Brain pericyte (primary cell): Measurements from ENCODE around the gene C10orf105.

Experiments
- DNase-seq: peaks from one replicate; pipeline ENCODE4 v3.0.0-alpha.2; 2012; ENCODE audit warnings: low read depth, low spot score

The C10orf105 gene

DNA sequence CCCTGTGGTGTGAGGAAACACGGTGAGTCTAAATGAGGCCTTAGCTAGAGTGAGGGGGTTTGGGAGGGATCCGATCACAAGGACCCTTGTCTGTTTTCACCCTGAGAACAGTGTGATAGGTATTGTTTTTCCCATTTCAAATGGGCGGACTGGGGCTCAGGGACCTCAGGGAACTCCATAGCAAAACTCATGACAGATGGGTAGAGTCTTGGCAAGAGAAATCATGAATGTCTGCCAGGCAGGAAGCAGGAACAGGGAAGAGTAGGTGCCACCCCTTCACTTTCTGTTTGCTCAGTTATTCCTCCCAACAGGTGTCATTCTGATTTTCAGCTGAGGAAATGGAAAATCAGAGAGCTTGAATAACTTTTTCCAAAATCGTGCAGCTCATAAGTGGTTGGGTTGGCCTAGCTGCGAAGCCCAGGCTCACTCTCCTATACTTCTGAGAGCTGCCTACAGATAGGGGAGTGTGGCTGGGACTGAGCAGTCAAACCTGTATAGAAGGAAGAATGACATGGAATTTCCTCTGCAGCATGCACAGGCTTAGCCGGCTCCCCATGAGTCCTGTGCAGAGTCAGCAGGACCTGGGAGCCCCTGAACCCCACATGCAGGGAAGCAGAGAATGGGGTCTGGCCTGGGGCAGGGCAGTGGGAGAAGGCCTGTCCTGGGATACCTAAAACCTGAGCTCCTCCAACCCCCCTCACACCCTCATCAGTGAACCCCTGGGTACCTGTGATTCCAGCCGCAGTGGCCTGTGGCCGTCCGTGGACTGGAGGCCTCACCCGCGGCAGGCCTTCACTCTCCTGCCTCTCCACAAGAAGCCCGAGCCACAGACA, 17.6 kb upstream of the C10orf105 start:
- no peak for DNase-seq

DNA sequence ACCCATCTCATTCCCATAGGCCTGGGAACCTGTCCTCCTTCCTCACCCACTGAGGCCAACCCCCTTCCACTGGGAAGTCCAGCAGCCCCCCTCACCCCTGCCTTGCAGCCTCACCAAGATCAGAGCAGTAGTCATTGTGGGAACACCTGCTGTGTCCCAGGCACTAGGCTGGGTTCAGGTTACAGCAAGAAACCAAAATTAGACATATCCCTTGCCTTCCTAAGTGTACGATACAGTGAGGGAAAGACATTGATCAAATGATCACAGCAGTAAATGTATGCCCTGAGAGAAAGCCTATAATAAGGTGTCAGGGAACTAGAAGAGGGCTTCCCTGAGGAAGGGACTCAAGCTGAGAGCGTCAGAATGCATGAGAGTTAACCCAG, 17.0 kb upstream of the C10orf105 start:
- no peak for DNase-seq

DNA sequence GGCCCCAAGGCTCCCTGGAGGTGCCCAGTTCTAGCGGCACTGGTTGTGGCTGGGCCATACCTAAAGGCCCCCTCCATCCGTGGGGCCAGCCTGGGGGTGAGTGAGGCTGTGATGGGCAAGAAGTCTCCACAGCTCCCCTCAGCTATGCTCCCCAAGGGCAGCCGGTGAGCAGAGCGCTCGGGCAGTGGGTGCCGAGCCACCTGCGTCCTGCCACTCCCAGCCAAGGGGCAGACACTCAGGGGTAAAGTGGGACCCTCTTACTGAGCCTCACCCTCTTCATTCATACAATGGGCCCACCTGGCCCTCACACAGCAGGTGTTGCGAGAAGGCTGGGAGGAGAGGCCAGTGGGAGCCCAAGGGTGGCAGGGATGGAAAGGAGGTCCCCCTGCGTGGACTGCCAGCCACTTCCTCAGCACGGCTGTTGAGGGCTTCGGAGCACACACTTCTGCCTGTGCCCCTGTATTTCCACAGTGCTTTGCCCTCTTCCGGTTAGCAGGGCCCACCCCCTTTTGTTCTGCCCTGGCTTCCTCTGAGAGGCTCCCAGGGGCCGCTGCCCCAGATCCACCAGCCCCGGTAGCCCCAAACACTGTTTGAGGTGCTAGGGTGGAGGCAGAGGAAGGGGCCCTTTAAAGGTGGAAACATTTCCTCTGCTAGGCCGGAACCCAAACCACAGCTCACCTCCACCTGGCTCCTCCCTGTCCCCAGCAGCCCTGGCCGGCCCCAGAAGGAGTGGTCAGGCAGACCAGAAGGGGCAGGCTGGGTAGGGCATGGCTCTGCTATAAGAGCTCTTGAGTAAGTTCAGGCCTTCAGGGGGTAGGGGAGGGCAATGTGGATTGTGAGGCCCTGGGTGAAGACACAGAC, 16.4 kb upstream of the C10orf105 start:
- DNase-seq, result no peak

DNA sequence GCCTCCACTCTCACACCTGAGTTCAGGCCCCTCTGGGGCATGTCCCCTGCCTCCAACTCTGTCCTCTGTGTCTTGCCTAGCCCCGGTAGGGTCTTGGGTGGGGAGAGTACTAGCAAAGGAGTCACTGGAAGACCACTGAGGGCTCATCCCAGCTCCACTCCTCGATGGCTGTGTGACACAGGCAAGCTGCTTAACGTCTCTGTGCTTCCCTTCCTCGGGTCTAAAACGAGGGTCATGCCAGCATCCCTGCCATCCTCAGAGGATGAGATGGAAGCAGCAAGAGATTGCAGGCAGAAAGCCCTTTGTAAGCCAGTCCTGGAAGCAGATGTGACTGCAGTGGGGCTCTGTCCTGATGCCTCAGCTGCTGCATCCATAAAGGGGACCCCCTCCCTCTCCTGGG, 15.2 kb upstream of the C10orf105 start:
- DNase-seq, result no peak

DNA sequence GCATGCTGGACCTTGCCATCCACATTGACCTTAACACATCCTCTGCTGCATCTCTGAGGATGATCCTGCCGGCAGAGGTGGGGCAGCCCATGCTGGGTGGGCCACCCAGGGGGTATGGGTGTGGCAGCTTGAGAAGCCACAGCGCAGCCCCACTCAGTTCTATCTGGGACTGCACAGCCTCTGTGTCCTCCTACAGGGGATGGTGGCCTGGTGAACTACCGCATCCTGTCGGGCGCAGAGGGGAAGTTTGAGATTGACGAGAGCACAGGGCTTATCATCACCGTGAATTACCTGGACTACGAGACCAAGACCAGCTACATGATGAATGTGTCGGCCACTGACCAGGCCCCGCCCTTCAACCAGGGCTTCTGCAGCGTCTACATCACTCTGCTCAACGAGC, 12.2 kb upstream of the C10orf105 start:
- DNase-seq, result no peak

DNA sequence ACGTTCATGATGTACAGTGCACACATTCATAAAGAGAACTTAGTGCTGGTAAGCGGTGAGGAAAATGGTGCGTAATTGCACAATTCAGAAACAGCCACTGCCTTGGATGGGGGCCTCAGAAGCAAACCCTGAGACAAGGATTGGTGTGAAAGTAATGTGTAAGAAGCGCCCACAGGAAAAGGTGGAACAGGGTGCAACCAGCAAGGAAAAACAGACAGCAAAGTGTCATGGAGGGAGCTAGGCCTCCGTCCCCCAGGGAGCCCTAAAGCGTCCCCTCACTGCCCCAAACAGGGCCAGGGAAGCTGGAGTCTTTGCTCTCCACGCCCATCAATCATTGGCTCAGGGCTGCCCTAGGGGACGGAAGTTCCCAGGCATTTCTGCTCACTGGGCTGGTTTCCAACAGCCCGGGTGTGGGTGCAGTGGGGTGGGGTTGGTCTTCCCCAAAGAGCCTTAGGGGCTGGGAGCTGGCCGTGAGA, 9.6 kb upstream of the C10orf105 start:
- DNase-seq, result no peak

DNA sequence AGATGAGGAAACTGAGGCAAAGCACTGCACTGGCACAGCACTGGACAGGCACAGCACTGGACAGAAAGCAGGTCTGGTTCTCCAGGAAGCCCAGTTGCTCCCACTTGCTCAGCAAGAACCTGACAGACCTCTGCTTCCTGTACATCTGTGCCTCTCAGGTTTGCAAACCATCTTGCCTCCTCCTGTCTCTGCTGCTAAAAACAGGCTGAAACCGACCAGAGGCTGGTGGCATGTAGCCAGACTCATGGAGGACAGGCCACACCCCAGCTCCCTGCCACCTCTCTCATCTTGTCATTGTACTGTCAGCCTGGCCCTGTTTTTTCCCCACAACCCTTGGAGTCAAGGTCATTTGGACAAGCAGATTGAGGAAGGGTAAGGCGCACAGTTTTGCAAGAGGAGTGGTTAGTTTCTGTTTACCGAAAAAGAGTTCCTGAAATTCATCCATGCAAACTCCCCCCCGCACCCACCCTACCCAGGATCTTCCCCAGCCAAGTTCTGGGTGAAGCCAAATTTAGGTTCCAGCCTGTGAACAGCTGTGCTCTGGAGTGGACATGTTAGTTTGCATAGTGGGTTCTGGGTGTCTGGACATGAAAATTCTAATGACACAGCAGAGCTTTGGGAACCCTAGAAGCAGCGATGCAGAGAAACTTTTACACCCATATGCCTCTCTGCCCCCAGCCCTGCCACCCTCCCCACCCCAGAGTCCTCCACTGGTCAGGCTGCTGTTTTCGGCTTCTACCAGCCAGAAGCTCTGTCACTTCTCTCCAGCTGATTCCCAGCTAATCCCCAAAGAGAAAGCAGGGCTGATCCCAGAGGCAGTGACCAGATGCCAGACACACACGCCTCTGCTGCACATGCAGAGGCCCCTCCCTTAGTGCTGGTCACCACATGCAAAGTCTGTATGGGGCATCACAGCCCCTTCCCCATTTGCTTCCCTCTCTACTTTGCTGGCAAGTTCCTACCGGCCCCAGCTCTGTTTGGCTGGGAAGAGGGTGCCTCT, 8.5 kb upstream of the C10orf105 start:
- no peak for DNase-seq

DNA sequence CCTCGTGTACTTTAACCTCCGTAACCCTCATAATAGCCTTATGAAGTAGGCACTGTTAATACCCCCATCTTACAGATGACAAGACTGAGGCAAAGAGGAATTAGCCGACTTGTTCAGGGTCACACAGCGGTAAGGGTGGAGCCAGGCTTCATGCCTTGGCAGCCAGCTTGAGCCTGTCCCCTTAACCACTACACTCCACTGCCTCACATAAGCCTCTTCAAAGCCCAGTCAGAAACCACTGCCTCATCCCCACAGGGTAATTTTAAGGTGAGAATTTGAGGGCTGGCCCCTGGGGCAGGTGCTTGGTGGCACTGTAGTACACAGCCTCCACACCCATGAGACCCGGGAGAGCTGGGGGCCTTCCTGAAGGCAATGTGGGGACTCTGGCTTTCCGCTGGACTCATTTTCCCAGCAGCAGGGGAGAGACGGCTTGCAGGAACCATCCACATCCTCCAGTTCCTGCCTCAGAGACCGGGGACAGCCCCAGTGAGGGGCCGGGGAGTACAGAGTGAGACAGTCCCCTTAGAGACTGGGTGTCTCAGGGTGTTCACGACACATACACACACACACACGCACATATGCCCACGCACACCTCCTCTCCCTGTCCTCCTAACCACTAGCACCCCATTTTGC, 7.6 kb upstream of the C10orf105 start:
- no peak for DNase-seq

DNA sequence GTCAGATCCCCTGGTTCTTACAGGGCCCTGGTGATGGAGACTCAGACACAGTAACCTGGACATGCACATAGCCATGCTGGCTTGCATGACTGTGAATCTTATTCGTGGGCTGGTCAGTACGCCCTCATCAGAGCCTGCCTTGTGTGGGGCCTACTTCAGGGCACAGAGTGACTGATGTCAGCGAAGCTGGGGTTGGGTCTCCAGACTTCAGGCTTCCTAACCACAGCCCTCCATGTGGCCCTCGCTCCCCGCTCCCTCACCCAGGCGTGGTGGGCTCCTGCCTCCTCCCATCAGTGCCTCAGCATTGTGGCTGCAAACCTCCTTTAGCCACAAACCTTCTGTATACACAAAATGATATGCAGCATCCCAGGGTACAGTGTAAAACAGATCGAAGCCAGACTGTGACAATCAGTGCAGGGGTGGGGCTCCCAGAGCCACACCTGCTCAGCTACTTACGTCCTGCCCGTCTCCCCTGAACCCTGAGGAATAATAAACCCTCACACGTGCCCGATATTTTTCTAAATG, 7.1 kb upstream of the C10orf105 start:
- no peak for DNase-seq

DNA sequence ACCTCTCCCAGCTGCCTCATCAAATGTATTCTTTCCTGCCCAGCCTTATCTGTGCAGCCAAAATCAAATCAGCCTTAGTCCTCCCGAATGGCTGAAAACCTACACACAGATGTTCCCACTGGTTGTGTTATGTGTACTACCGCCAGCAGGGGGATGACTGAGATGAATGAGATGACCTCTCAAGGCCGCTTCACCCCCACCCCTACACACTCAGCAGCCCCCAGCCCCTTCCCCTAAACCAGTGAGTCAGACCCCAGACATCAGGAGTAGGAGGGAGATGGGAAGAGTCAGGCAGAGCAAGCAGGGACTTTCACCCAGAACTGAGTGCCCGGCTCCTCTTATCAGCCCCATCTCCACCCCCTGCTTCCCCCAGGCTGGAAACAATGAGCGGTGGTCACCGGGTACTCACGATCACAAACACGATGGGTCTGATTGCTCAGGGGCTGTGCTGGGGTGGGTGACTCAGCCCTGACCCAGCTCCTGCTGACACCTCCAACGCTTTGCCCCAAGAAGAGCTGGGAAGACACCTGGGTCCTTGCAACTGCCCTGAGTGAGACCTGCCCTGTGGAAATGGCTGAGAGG, 6.5 kb upstream of the C10orf105 start:
- DNase-seq, result no peak

DNA sequence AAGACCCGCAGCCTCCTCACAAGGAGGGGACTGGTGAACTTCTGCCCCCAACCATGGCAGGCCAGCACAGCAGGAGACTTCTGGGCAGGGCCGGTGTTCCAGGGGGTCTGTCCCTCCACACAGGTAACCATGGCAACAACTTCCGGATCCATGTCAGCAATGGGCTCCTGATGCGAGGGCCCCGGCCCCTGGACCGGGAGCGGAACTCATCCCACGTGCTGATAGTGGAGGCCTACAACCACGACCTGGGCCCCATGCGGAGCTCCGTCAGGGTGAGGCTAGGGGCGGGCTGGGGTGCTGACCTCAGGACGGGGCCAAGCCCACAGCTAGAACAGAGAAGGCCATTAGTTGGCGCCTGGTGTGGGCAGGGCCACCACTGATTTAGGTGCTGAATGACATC, 5.7 kb upstream of the C10orf105 start:
- no peak for DNase-seq

DNA sequence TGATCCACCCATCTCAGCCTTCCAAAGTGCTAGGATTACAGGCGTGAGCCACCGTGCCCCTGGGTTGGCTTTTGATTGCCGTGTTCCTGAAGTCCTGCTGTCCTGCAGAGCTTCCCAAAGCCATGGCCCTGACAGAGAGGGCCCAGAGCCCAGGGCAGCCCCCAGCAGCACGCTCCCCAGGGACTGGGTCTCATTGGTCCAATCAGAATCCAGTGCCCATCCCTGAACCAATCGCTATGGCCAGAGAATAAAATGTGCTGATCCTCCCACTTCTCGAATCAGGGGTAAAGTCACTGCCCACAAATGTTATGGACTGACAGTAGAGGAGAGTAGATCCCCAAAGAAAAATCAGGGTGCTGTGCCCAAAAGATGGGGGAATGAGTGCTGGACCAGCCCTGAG, 5.0 kb upstream of the C10orf105 start:
- DNase-seq, result no peak

DNA sequence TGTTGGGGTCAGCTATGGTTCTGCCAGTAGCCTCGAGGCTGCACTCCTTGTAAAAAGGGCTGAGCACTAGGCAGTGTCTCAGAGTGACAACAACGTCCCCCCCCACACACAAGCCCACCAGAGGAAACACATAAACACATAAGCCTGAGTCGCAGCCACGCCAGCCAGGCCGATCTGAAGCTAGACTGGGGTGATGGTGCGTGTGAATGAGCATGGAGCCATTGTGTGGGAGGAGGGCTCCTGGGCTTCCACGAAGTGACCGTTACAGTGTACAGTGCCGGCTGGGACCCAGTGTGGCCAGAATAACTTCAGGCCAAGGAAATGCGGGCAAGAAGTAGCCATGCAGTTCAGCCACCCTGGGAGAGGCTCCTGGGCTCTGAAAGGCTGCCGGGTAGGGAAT, 3.7 kb upstream of the C10orf105 start:
- no peak for DNase-seq

DNA sequence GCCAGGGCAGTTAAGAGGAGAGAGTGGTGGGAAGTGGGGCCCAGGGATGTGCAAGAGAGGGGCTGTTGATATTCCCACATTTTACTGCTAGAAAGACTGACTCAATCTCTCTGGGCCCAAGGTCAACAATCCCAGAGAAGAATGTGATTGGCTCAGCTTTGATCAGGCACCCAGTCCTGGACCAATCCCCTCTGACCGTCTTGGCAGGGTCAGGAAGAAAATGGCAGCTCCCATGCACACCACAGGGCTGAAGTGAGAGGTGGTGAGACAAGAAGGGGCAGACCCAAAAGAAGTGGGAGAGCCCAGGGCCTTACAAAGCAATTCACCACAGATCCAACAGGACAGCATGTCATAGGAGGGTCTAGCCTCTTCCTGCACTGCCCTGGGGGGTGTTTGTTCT, 3.3 kb upstream of the C10orf105 start:
- DNase-seq, result no peak

DNA sequence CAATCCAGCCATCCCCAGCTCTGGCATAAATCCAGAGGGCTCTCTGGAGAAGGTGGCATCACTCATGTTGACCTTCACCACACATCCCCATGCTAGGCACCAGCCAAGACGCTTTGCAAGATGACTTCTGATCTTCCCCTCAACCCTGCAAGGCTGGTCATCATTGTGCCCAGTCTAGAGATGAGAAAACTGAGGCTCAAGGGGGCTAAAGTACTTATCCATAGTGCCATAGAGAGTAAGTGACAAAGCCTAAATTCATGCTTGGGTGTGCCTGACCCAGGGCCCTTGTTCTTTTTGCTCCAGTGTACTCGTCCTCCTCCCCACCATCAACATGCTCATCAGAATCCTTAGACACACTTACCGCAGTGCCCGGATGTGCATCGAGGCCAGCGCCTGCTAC, 1.7 kb upstream of the C10orf105 start:
- no peak for DNase-seq

DNA sequence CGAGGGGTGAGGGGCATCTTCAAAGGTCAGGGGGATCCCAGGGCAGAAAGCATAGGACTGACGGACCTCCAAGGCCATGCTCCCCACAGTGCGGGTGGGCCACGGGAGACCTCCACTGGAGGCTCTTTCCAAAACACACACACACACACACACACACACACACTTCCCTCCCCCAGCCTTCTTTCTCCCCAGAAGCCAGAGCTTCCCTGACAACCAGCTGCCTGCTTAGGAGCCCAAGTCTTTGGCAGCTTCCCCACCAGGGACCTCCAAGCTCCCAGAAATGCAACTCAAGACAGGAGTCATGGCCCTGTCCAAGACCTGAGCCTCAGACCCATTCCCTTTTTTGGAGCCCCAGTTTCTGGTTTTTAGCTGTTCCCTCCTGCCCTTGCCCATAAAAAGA, 710 bp upstream of the C10orf105 start:
- DNase-seq, result no peak

DNA sequence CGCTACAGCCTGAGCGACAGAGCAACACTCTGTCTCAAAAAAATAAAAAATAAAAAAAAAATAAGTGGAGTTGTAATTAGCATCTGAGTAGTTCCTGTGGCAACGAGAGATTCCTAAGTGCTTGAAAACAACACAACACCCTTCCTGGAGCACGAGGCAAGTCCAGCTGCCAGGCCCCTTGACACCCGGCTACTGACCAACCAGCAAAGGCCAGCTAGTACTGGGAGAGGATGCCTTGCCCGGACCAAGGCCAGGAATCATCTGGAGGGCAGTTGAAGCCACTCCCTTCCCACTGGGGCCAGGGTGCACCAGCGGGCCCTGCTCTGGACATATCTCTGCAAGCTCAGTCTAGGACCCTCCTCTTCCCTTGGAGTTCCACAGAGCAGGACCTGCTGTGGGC, 536 bp downstream of the C10orf105 start:
- DNase-seq, result no peak

DNA sequence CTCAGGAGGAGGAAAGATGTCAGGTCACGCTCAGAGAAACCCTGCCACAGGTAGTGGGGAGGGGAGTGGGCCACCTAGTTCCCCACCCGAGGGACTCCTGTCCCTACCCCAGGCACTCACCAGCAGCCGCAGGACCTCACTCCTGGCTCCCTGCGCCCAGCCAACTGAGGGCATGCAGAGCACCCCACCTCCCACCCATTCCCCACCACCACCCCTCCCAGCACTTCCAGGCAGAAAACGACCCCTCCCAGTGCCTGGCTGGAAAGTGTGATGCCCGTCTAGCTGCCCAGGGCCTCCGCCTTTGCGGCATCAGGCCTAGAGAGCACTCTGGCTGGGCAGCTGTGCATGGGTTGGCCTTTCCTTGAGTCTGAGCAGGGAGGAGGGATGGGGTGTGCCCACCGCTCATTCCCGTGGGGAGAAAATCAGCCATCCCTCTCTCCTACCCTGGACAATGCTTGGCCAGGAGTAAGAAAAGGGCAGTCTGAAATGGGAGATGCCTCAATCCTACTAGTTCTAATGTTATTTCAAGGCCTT, 1.3 kb downstream of the C10orf105 start:
- no peak for DNase-seq

DNA sequence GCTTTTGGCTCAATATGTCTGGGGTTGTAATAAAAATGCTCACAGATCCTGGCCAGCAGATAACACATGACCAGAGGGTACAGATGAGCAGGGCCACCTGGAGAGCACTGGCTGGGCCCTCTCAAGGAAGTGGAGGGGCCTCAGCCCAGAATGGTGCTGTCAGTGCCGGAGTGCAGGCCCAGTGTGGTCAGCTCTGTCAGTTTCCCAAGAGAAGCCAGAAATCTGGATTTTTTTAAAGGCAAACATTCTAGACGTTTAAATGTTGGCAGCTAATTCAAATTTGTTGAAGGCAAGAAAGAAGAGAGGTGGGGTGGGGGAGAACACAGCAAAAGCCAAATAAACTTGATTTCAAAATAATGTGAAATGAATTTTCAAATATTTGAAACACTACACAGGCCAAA, 2.0 kb downstream of the C10orf105 start:
- DNase-seq, result no peak

DNA sequence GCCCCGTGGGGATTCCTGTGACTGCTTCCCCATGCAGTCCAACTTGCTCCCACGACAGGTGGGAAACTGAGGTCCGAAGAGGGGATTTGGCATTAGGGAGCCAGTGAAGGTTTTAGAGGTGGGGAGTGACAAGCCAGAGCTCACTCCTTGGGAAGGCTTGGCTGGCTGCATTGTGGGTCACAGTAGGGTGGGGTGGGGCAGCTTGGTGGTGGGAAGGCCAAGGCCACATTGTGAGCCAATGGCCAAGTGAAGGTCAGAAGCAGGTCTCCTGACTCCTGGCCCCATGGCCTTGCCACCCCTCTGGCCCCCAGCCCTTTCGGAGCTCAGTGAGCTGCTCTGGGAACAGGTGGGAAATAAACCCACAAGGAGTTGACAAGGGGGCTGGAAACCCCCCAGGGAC, 2.5 kb downstream of the C10orf105 start:
- no peak for DNase-seq
